ENCODE data around the gene ULK4.

DNA sequence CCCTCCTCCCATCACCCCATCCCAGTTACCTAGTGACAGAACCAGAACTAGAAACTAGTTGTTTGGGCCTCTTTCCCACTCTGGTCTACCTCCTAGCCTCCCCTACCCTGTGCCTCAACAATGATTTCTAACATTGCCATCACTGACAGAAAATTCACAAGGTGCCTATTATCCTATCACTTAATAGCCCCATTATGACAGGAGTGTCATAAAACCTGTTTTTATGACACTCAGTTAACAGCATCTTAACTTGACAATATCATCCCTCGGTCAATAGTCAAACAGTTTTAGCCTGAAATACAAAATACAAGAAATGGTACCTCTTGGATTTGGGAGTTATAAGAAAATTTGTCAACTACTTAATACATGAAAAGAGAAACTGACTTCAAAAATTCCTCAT, 46.5 kb downstream of the ULK4 start:
- TF ChIP-seq FOXK2 (IDR thresholded peaks at IDR 0.05): no peak
- TF ChIP-seq BHLHE40 (IDR thresholded peaks at IDR 0.05; ENCODE audit: borderline replicate concordance): no peak
- no peak for TF ChIP-seq FOXM1 (IDR thresholded peaks at IDR 0.05; ENCODE audit: borderline replicate concordance)
- no peak for TF ChIP-seq ELF4 (IDR thresholded peaks at IDR 0.05)
- TF ChIP-seq ARNT (IDR thresholded peaks at IDR 0.05): no peak
- no peak for TF ChIP-seq SP1 (IDR thresholded peaks at IDR 0.05)
